ENCODE measurements around the gene BMP8B. TPM values are rescaled to one million over a fixed set of nuclear protein-coding genes. Genes with fewer than 3 reads are reported as not detected.
"Not testable (repeated sequence)": the region's sequence is repeated elsewhere in the genome, so short reads cannot be mapped to it uniquely, and the experiment has no call there.

Gene BMP8B
- total and polyA plus RNA-seq, 3 donors from 2014 or later, result 4.4 to 5.6 (median 5.5) TPM

DNA sequence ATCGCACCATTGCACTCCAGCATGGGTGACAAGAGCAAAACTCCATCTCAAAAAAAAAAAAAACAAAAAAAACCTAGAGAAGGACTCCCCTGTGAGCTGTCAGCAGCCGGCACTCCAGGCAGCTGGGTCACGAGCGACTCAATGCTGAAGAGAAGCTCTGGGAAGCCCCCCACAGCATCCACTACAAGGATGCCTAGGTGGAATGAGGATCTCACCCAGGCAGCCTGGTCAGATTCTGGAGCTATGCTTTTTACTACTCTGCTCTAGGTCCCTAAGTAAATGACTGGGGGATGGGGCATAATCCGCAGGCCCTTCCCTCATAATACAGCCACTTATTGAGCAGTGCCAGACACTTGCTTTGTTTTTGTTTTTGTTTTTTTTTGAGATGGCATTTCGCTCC lies 6.6 kb downstream of the BMP8B start:
- no peaks in the 10 kb centered on the region for H3K27me3 ChIP-seq
- intact Hi-C loops (cut with DNase I; ENCODE audit: low total_unique reads), result no loop called here
- TF ChIP-seq POLR2A (IDR thresholded peaks at IDR 0.05), result no peak
- TF ChIP-seq, protein P1, sequence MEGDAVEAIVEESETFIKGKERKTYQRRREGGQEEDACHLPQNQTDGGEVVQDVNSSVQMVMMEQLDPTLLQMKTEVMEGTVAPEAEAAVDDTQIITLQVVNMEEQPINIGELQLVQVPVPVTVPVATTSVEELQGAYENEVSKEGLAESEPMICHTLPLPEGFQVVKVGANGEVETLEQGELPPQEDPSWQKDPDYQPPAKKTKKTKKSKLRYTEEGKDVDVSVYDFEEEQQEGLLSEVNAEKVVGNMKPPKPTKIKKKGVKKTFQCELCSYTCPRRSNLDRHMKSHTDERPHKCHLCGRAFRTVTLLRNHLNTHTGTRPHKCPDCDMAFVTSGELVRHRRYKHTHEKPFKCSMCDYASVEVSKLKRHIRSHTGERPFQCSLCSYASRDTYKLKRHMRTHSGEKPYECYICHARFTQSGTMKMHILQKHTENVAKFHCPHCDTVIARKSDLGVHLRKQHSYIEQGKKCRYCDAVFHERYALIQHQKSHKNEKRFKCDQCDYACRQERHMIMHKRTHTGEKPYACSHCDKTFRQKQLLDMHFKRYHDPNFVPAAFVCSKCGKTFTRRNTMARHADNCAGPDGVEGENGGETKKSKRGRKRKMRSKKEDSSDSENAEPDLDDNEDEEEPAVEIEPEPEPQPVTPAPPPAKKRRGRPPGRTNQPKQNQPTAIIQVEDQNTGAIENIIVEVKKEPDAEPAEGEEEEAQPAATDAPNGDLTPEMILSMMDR (IDR thresholded peaks at IDR 0.05), result no peak
- no peaks in the 10 kb centered on the region for H3K4me1 ChIP-seq
- WGBS, 2 donors, result 90 to 98% methylated on average over 6 of the region's 6 CpGs
- H3K27ac ChIP-seq, result no peak overlapping the region
- DNase-seq, result no peak
- H3K36me3 ChIP-seq (ENCODE audit: low read depth, missing control alignments), result no peaks in the 10 kb centered on the region
- H3K9me3 ChIP-seq, result no peaks in the 10 kb centered on the region
- H3K4me3 ChIP-seq, result no peak overlapping the region

DNA sequence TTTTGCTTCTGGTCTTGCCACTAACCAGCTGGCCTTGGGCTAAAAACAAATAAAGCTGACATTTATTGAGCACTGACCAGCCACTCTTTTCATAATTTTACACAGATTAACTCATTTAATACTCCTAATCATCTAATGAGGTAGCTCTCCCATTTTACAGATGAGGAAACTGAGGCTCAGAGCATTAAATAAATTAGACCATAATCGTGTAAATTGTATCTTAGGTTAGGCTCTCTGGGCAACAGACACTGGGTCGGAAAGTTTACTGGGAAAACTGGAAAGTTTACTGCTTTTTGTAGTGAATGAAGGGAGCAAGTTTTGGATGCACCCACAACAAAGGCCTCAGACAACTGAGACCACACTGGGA lies 7.3 kb downstream of the BMP8B start:
- no peak overlapping the region for H3K4me3 ChIP-seq
- H3K27me3 ChIP-seq, result no peaks in the 10 kb centered on the region
- no peak overlapping the region for H3K27ac ChIP-seq
- intact Hi-C loops (cut with DNase I; ENCODE audit: low total_unique reads), result no loop called here
- H3K9me3 ChIP-seq, result no peaks in the 10 kb centered on the region
- TF ChIP-seq, protein P1 (IDR thresholded peaks at IDR 0.05), result no peak
- TF ChIP-seq POLR2A (IDR thresholded peaks at IDR 0.05), result no peak
- H3K4me1 ChIP-seq, result no peaks in the 10 kb centered on the region
- DNase-seq, result no peak
- H3K36me3 ChIP-seq (ENCODE audit: low read depth, missing control alignments), result no peaks in the 10 kb centered on the region
- WGBS, 2 donors, result 85 to 94% methylated on average over 2 of the region's 2 CpGs

DNA sequence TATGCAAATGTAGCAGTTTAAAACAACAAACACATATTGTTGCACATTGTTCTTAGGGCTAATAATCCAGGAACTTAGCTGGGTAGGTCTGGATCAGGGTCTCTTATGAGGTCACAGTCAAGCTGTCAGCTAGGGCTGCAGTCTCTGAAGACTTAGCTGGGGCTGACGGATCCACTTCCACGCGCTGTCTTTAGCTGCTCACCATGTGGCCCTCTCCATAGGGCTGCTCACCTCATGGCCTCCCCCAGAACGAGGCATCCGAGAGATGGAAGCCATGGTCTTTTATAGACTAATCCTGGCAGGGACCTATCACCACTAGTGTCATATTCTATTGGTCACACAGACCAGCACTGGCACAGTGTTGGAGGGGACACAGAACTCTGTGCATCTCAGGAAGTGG lies 8.8 kb downstream of the BMP8B start:
- no peaks in the 10 kb centered on the region for H3K4me1 ChIP-seq

DNA sequence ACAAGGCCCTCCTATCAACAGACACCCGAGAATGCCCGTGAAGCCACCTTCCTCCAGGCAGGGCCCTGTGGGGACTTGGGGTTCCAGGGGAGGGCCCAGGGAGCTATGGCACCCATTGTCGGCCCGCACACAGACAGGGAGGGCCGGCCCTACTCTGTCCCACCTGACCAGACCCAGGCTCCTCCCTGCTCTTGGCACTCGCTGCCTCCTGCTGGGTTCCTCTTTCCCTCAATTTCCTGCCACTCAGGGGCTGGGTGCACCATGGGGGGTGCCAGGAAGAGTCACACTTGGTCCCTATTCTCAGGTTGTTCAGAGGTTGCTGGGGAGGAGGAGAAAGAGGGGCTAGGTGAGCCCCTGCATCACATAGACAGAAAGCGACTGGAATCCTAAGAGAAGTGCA lies 9.5 kb downstream of the BMP8B start:
- Histone ChIP-seq H3K27ac (no peak overlapping the region), H3K36me3 (ENCODE audit: low read depth, missing control alignments) (no peaks in the 10 kb centered on the region), H3K9me3 (no peaks in the 10 kb centered on the region), H3K4me3 (no peak overlapping the region), H3K27me3 (no peaks in the 10 kb centered on the region), H3K4me1 (no peaks in the 10 kb centered on the region)
- 94 to 100% methylated on average over 2 to 7 of the region's 7 CpGs for WGBS, 2 donors
- intact Hi-C loops (cut with DNase I; ENCODE audit: low total_unique reads), result no loop called here
- TF ChIP-seq POLR2A (IDR thresholded peaks at IDR 0.05), result no peak
- TF ChIP-seq, protein P1 (IDR thresholded peaks at IDR 0.05), result no peak
- no peak for DNase-seq

More for the DNA sequence above, 8.8 kb downstream of the BMP8B start:
- intact Hi-C loops (cut with DNase I; ENCODE audit: low total_unique reads), result no loop called here
- no peak for DNase-seq
- no peak overlapping the region for H3K27ac ChIP-seq
- no peaks in the 10 kb centered on the region for H3K9me3 ChIP-seq
- WGBS, 2 donors, result 86 to 93% methylated on average over 5 of the region's 5 CpGs
- no peak for TF ChIP-seq POLR2A (IDR thresholded peaks at IDR 0.05)
- TF ChIP-seq, protein P1 (IDR thresholded peaks at IDR 0.05), result no peak
- H3K4me3 ChIP-seq, result no peak overlapping the region
- no peaks in the 10 kb centered on the region for H3K36me3 ChIP-seq (ENCODE audit: low read depth, missing control alignments)
- no peaks in the 10 kb centered on the region for H3K27me3 ChIP-seq

DNA sequence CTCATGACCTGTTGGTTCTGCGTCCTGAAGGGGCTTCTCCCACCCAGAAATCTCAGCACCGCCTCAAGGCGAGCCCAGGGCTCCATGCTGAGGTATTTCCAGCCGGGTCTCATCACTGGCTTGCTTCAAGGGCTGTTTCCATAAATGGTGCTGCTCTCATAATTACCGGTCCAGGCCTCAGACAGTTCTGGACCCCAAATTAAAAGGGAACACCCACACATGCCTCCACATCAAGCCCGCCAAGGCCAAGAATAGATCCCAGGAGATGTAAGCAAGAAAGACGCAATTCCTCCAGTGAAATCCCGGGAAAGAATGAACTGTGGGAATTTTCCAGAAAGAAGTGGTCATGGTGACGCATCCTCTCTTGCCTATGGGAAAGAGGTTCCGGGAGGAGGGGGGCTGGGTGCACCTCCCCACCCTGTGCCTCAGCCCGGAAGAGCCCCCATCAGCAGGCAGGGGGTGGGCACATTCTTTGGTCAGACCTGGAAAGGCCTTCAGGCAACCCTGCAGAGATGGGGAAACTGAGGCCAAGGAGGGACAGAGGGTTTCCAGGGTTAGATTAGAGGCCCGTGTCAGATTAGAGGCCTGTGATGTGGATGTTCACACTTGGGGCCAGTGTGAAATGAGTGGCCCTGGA lies 10.1 kb downstream of the BMP8B start:
- H3K4me1 ChIP-seq; DNase-seq; H3K27ac ChIP-seq; H3K9me3 ChIP-seq; intact Hi-C loops (cut with DNase I; ENCODE audit: low total_unique reads); H3K27me3 ChIP-seq; H3K36me3 ChIP-seq (ENCODE audit: low read depth, missing control alignments); H3K4me3 ChIP-seq: not testable (repeated sequence)
- 83 to 85% methylated on average over 8 to 10 of the region's 12 CpGs for WGBS, 2 donors

DNA sequence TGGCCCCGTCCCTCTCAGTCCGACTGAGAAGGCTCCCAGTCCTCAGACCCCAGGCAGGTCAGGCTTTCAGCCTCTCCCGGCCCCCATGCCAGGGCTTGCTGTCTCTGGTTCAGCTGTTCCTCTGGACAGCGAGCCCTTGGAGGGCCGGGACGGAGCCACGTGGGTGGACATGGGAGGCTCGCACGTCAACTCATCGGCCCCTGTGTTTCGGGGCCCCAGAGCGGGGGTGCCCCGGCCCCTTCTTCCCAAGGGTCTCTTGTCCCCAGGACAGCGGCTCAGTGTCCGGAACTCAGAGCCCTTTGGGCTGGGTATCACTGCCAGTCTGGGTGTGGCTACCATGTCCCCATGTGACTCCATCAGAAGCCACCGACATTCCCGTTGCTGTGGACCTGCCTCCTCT lies 10.8 kb downstream of the BMP8B start:
- H3K27ac ChIP-seq; H3K9me3 ChIP-seq; H3K4me1 ChIP-seq; H3K36me3 ChIP-seq (ENCODE audit: low read depth, missing control alignments); H3K27me3 ChIP-seq; DNase-seq; intact Hi-C loops (cut with DNase I; ENCODE audit: low total_unique reads); H3K4me3 ChIP-seq: not testable (repeated sequence)
- 98 to 100% methylated on average over 1 to 10 of the region's 17 CpGs for WGBS, 2 donors
